ENCODE measurements around the gene PDZD7. TPM values are rescaled to one million over a fixed set of nuclear protein-coding genes. Genes with fewer than 3 reads are reported as not detected.

PDZD7 gene
- total and polyA plus RNA-seq, 9 donors: 0.07 to 1.2 (median 0.63) TPM

- Histone ChIP-seq H3K4me3 (peak overlapping the region; percentile 5), H3K36me3 (no peaks in the 10 kb centered on the region), H3K27ac (no peak overlapping the region), H3K4me1 (ENCODE audit: insufficient read depth) (peaks cover 12% of the 10 kb centered on the region), H3K9me3 (no peaks in the 10 kb centered on the region), H3K27me3 (peaks cover 3% of the 10 kb centered on the region)
- 9 to 27% (median 15%) methylated on average over 12 to 63 of the region's 63 CpGs for WGBS, 3 donors
- TF ChIP-seq CTCF (IDR thresholded peaks at IDR 0.05) (peak in 2 of 3 donors; percentile 13 to 28), EP300 (IDR thresholded peaks at IDR 0.05) (no peak)
- intact Hi-C loops (cut with DNase I): loop anchor here in 1 of 4 donors (5.0 kb wide), 1 partner anchor 65 kb away; the partner anchor contains the start of gene LZTS2
- DNase-seq: peak in 4 of 5 donors; percentile 32 to 59 (median 52)
These were observed 31.5 kb upstream of the PDZD7 start for GRCh38 chr10:101062232-101063049.

- peaks cover 12% of the 10 kb centered on the region for H3K4me1 ChIP-seq (ENCODE audit: insufficient read depth)
- no peaks in the 10 kb centered on the region for H3K9me3 ChIP-seq
- H3K36me3 ChIP-seq: no peaks in the 10 kb centered on the region
- H3K4me3 ChIP-seq: peak within 1 kb of the TSS; percentile 83
- H3K27ac ChIP-seq: peak within 1 kb of the TSS; percentile 58 to 76
- WGBS, 3 donors: 27 to 38% (median 32%) methylated on average over 31 of the region's 31 CpGs
- TF ChIP-seq CTCF (IDR thresholded peaks at IDR 0.05) (no peak), EP300 (IDR thresholded peaks at IDR 0.05) (no peak), POLR2A (IDR thresholded peaks at IDR 0.05) (no peak)
- intact Hi-C loops (cut with DNase I): loop anchor here in 1 of 4 donors (5.0 kb wide), 1 partner anchor 64 kb away; the partner anchor contains the start of gene LZTS2
- DNase-seq: peak in 3 of 5 donors; percentile 24 to 35 (median 32)
- H3K27me3 ChIP-seq: peaks cover 3% of the 10 kb centered on the region
These were observed 30.8 kb upstream of the PDZD7 start, which contains the start of gene KAZALD1 for GRCh38 chr10:101061624-101062231. KAZALD1 (plus strand) TSS chr10:101061989; CDS start chr10:101062593, 604 bp downstream.

GRCh38 chr10:101060951-101061623 lies 30.2 kb upstream of the PDZD7 start:
- intact Hi-C loops (cut with DNase I): loop anchor here in 1 of 4 donors (5.0 kb wide), 1 partner anchor 64 kb away; the partner anchor contains the start of gene LZTS2
- Histone ChIP-seq H3K4me1 (ENCODE audit: insufficient read depth) (peaks cover 8% of the 10 kb centered on the region), H3K27ac (peak overlapping the region; percentile 58 to 76), H3K27me3 (peaks cover 3% of the 10 kb centered on the region), H3K9me3 (no peaks in the 10 kb centered on the region), H3K4me3 (peak overlapping the region; percentile 83), H3K36me3 (no peaks in the 10 kb centered on the region)
- TF ChIP-seq EP300 (IDR thresholded peaks at IDR 0.05) (no peak), CTCF (IDR thresholded peaks at IDR 0.05) (no peak), POLR2A (IDR thresholded peaks at IDR 0.05) (no peak)
- 1 to 2% (median 1%) methylated on average over 53 to 67 of the region's 67 CpGs for WGBS, 3 donors
- DNase-seq: peak; percentile 91 to 95 (median 94)

Measured in ovary (tissue), 9 donors.